ENCODE data around the gene NAPSA.
"Not testable (repeated sequence)": the region's sequence is repeated elsewhere in the genome, so short reads cannot be mapped to it uniquely, and the experiment has no call there.

Gene NAPSA

GRCh38 chr19:50365434-50366306 is at the start of gene NAPSA:
Gene NAPSA, minus strand, starts transcription at chr19:50365639. Its CDS starts 18 bp downstream, at chr19:50365621.
- DNase-seq (ENCODE audit: low read depth), result no peak

- no peak for DNase-seq (ENCODE audit: low read depth)
Observed at GRCh38 chr19:50413531-50413930, 48.1 kb upstream of the NAPSA start.

DNA sequence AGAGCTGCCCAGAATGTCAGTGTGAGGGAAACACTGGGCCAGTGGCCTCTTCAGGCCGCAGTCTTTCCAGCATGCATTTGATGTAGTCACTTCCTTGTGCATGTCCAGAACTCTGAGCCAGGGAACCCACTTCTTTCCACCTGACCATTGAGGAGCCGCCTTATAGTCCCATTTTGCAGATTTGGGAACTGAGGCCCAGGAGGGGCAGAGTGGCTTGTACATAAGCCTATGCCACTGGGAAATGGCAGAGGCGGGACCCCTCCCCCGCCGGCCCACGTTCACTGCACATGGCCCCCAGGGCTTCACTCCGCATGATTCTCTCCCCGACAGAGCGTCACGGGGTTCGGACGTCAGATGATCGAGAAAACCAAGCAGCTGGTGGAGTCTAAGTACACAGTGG is 47.7 kb upstream of the NAPSA start:
- DNase-seq (ENCODE audit: low read depth), result no peak

DNA sequence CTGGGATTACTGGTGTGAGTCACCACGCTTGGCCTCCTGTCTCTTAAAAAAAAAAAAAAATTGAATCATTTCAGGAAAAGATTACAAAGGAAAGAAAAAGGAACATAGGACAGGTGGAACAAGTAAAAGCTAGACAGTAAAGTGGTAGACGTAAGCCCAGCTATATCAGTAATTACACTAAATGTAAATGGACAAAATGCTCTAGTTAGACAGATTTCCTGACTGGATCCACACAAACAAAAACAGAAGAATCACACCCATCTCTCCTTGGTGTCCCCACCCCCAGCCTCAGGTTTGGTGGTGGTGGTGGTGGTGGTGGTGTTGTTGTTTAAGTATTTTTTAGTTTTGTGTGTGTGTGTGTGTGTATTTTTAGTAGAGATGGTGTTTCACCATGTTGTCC is 47.0 kb upstream of the NAPSA start:
- no peak for DNase-seq (ENCODE audit: low read depth)

DNA sequence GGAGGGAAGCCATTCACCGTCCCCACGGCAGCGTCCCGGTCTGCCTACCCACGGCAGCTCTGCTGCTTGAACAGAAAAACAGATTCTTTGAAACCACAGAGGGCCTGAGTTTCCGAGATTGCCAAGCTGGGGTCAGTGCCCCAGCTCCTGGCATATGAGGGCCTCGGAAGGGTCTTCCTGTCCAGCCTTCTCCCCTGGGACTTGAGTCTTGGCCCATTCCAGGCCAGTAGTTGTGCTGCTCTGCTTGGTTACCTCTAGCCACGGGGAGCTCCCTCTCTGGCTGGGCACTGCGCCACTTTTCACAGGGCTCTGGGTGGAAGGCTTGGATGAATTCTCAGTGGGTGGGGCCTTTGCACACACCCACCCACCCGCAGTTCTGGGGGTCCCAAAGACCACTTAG is 44.7 kb upstream of the NAPSA start:
- no peak for DNase-seq (ENCODE audit: low read depth)

- no peak for DNase-seq (ENCODE audit: low read depth)
Observed at GRCh38 chr19:50409347-50409746, 43.9 kb upstream of the NAPSA start.

DNA sequence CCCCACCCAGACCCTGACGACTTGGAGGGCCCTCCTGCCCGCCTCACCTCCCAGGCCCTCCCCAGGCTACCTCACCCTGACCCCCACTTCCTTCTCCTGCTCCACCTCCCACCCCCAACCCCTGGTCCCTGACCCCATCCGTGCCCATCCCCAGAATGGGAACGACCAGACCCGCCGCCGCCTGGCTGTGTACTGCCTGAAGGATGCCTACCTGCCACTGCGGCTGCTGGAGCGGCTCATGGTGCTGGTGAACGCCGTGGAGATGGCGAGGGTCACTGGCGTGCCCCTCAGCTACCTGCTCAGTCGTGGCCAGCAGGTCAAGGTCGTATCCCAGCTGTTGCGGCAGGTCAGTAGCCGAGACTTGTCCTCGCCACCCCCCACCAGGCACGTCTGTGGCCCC is 41.4 kb upstream of the NAPSA start:
- no peak for DNase-seq (ENCODE audit: low read depth)

DNA sequence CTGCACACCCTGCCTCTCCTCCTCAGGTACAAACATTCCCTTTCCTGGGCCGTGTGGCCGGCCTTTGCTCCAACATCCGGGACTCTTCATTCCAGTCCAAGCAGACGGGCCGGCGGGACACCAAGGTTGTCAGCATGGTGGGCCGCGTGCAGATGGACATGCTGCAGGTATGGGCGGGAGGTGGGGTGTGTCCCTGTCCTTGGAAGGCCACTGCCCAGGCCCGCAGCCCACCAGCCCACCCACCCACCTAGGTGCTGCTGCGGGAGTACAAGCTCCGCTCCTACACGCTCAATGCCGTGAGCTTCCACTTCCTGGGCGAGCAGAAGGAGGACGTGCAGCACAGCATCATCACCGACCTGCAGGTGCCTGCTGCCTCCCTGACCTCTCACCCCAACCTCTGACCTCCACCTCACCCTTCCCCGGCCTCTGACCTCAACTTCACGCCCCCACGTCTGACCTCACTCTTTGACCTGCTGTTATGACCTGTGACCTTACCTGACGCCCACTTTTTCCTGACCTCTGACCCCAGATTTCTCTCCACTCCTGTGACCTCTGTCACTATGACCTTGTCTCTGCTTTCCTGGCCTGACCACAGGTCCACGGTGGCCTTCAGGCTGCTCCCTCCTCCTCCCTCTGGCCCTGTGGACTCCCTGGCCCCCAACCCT is 40.8 kb upstream of the NAPSA start:
- DNase-seq (ENCODE audit: low read depth), result no peak

GRCh38 chr19:50402544-50403301 is 37.3 kb upstream of the NAPSA start:
- DNase-seq (ENCODE audit: low read depth), result no peak

GRCh38 chr19:50401605-50402450 is 36.4 kb upstream of the NAPSA start:
- DNase-seq (ENCODE audit: low read depth), result no peak

DNA sequence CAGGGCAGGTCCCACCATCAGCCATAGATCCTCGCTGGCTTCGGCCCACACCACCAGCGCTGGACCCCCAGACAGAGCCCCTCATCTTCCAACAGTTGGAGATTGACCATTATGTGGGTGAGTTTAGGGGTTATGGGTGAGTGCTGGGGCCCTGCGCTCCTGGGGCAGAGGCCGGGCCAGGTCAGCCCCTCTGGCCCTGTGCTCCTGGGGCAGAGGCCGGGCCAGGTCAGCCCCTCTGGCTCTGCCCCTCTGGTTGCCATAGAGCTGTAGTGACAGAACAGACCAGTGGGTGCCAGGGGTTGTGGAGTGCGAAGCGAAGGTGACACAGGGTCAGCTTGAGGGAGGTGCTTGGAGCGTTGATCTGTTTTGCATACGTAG is 33.9 kb upstream of the NAPSA start:
- DNase-seq (ENCODE audit: low read depth), result no peak

DNA sequence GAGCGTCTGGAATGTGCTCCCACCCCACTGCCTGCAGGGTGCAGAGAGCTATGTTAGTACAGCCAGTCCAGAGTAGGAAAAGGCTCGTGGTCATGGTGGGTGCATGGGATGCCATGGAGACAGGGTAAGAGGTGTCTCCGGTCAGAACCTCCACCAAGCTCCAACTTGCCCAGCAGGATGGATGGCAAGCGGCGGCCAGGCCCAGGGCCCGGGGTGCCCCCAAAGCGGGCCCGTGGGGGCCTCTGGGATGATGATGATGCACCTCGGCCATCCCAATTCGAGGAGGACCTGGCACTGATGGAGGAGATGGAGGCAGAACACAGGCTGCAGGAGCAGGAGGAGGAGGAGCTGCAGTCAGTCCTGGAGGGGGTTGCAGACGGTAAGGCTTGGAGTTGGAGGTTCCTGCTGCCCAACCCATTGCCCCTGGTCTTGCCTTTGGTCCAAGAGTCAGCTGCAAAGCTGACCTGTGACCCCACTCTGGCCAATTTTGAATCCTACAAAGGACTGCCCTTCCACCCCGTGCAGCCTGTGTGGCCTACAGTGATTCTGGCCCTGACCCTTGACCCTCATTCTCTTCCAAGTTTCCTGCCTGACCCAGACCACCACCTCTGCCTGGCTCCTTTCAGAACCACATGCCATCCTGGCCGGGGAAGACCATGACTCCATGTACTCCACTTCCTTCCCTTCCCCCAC is 33.4 kb upstream of the NAPSA start:
- no peak for DNase-seq (ENCODE audit: low read depth)

- no peak for DNase-seq (ENCODE audit: low read depth)
Observed at GRCh38 chr19:50394017-50394416, 28.6 kb upstream of the NAPSA start.

- no peak for DNase-seq (ENCODE audit: low read depth)
Observed at GRCh38 chr19:50393589-50393988, 28.1 kb upstream of the NAPSA start.

- DNase-seq (ENCODE audit: low read depth), result no peak
Observed at GRCh38 chr19:50392759-50393158, 27.3 kb upstream of the NAPSA start.

GRCh38 chr19:50390952-50391351 is 25.5 kb upstream of the NAPSA start:
- DNase-seq (ENCODE audit: low read depth), result not testable (repeated sequence)

- not testable (repeated sequence) for DNase-seq (ENCODE audit: low read depth)
Observed at GRCh38 chr19:50390295-50390694, 24.9 kb upstream of the NAPSA start.

GRCh38 chr19:50387868-50388245 is 22.4 kb upstream of the NAPSA start:
- DNase-seq (ENCODE audit: low read depth), result no peak

DNA sequence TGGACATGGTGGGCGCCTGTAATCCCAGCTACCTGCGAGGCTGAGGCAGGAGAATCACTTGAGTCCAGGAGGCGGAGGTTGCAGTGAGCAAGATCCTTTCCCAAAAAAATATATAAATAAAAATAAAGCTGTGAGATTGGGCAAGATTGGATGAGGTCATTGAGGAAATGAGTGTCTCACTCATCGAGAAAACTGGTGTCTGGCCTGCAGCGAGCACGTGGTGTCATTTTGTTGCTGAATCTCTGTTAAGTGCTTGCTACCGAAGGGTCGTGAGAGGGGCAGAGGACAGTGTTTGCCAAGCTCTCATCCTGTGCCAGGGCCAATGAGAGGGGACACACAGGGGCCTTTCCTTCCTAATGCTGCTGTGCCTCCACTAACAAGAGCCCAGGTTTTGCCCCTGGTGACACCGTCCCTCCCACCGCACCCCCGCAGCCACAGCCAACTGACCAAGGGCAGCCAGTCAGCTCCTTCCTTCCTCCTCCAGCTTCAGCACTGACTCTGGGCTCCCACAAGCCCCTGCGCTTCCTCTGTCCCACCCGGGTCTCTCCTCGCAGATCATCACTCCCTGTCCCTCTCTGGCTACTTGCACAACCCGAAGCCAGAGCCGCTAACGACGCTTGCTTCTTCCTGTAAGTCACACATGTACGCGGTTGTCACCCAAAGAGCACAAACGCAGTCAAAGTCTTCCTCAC is 21.9 kb upstream of the NAPSA start:
- no peak for DNase-seq (ENCODE audit: low read depth)

DNA sequence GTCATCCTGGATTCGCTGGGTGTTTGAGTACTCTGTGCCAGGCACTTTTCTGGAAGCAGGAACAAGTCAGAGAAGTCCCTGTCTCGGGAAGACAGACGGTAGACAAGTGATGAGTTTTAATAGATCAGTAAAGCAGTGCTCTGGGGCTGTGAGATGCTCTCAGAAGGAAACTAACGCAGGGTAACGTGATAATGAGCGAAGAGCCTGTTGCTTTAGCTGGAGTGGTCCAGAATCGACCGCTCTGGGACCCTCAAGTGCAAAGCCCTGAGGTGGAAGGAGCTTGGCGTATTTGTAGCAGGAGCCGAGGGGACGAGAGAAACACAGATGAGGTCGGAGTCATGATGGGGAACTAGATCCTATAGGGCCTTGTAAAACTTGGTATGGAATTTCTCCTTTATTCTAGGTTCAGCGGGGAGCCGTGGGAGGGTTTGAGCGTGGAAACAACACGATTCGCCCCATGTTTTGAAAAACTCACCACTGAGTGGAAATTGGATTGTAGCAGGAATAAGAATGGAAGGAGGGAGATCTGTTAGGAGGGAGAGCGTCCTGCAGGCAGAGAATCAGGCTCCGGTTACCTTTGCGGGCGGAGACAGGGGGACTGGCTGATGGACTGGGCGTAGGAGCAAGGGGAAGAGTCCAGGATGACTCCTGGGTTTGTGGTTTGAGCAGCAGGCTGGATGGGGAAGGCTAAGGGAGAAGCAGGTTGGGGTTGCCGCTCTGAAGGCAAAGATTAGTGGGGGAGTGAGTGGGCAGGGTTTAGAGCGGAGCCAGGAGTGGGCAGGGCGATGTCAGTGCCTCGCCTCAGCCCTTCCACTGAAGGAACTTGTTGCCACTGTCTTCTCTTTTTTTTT is 19.5 kb upstream of the NAPSA start:
- DNase-seq (ENCODE audit: low read depth), result no peak

Data from stimulated activated CD8-positive, alpha-beta memory T cell treated with anti-CD3 and anti-CD28 coated beads, Interleukin-15, amount 100 ng/mL, for 24 hours (primary cell).